PC-3 (cell line): Measurements from ENCODE around the gene MCM9. TPM values are rescaled to one million over a fixed set of nuclear protein-coding genes. Genes with fewer than 3 reads are reported as not detected.

Source experiments
- ATAC-seq: fragments of 200-7000 bp; cut with Tn5 transposase; 2 replicates; pipeline ENCODE4 v1.9.1; 2020; ENCODE audit warnings: mild to moderate bottlenecking, moderate library complexity
- BruUV-seq: library from RNA; stranded (reverse); fragments of 400-500 nt; replicated peaks from 2 replicates; lab custom pipeline; 2021; lab: Mats Ljungman, UMichigan
- CTCF ChIA-PET: fragments of 300-600 bp; sonication (Branson Sonifier 250); formaldehyde crosslinking; loops from one replicate; lab custom pipeline; 2022; ENCODE audit warnings: antibody characterized with exemption; lab: Charles Lee
- POLR2A ChIA-PET: fragments of 300-600 bp; sonication (Branson Sonifier 250); formaldehyde crosslinking; loops from one replicate; lab custom pipeline; 2022; ENCODE audit warnings: antibody characterized with exemption; ENCODE audit not compliant: unreplicated experiment; lab: Charles Lee
- DNase-seq: peaks from one replicate; pipeline ENCODE4 v3.0.0-alpha.2; 2015
- H2AFZ ChIP-seq: fragments of 300-600 bp; sonication (generic); 2 replicates; pipeline ENCODE4 v1.6.0; 2016; ENCODE audit warnings: antibody characterized with exemption, low read length
- H3F3A ChIP-seq: fragments of 300-600 bp; sonication (generic); one replicate; pipeline ENCODE4 v1.6.0; 2017; ENCODE audit warnings: antibody characterized with exemption, low read length, control low read depth, mild to moderate bottlenecking; ENCODE audit not compliant: unreplicated experiment
- H3K27ac ChIP-seq: fragments of 300-600 bp; sonication (generic); 2 replicates; pipeline ENCODE4 v1.5.1; 2016; ENCODE audit warnings: mild to moderate bottlenecking, low read length
- H3K27me3 ChIP-seq: fragments of 300-600 bp; sonication (generic); 2 replicates; pipeline ENCODE4 v1.6.1; 2016; ENCODE audit warnings: low read length, mixed read lengths
- H3K36me3 ChIP-seq: fragments of 300-600 bp; sonication (generic); 2 replicates; pipeline ENCODE4 v1.6.1; 2016; ENCODE audit warnings: low read depth, mixed run types, low read length, mixed read lengths
- H3K4me1 ChIP-seq: fragments of 300-600 bp; sonication (generic); 2 replicates; pipeline ENCODE4 v1.5.1; 2016; ENCODE audit warnings: low read length; ENCODE audit not compliant: insufficient read depth
- H3K4me2 ChIP-seq: fragments of 300-600 bp; sonication (generic); 2 replicates; pipeline ENCODE4 v1.6.0; 2016; ENCODE audit warnings: low read length
- H3K4me3 ChIP-seq: fragments of 300-600 bp; sonication (generic); 2 replicates; pipeline ENCODE4 v1.5.1; 2016; ENCODE audit warnings: mild to moderate bottlenecking, low read length, mixed read lengths
- H3K79me2 ChIP-seq: fragments of 300-600 bp; sonication (generic); 2 replicates; pipeline ENCODE4 v1.6.1; 2017; ENCODE audit warnings: low read length, mixed read lengths
- H3K9ac ChIP-seq: fragments of 300-600 bp; sonication (generic); 2 replicates; pipeline ENCODE4 v1.6.0; 2016; ENCODE audit warnings: mild to moderate bottlenecking, low read length
- H3K9me2 ChIP-seq: fragments of 300-600 bp; sonication (generic); replicated peaks from 2 replicates; pipeline ENCODE4 v1.6.1; 2016; ENCODE audit warnings: mixed run types, low read length, mixed read lengths
- H3K9me3 ChIP-seq: fragments of 300-600 bp; sonication (generic); 2 replicates; pipeline ENCODE4 v1.6.1; 2016; ENCODE audit warnings: low read length, mixed read lengths
- H4K20me1 ChIP-seq: fragments of 300-600 bp; sonication (generic); 2 replicates; pipeline ENCODE4 v1.6.1; 2016; ENCODE audit warnings: low read length, mixed read lengths
- EZH2 ChIP-seq: fragments of 300-600 bp; sonication (generic); IDR thresholded peaks from one replicate; pipeline ENCODE4 v1.6.1; 2017; ENCODE audit warnings: antibody characterized with exemption, mild to moderate bottlenecking, low read length; ENCODE audit not compliant: unreplicated experiment
- EZH2phosphoT487 ChIP-seq: fragments of 300-600 bp; sonication (generic); IDR thresholded peaks from 2 replicates; pipeline ENCODE4 v1.6.1; 2018; ENCODE audit warnings: mild to moderate bottlenecking, antibody characterized with exemption, low read length, borderline replicate concordance
- intact Hi-C: fragments of 100-400 bp; cut with micrococcal nuclease; formaldehyde crosslinking; loops from 2 replicates; pipeline ENCODE4 v1.9.0; 2023
- total RNA-seq: library from RNA; depleted of rRNA; stranded (reverse); fragments of >200 nt; gene quantifications from 2 replicates; pipeline ENCODE4 v1.2.3, GENCODE V29; 2014
- TF ChIP-seq, protein P1 (sequence below): fragments of 300-600 bp; sonication (generic); conservative IDR thresholded peaks from 2 replicates; pipeline ENCODE4 v1.5.1; 2017; ENCODE audit warnings: antibody characterized with exemption, low read depth, mild to moderate bottlenecking, low read length

Gene MCM9
- total RNA-seq, 1 experiment from 2014 or later, result 5.8 TPM

DNA sequence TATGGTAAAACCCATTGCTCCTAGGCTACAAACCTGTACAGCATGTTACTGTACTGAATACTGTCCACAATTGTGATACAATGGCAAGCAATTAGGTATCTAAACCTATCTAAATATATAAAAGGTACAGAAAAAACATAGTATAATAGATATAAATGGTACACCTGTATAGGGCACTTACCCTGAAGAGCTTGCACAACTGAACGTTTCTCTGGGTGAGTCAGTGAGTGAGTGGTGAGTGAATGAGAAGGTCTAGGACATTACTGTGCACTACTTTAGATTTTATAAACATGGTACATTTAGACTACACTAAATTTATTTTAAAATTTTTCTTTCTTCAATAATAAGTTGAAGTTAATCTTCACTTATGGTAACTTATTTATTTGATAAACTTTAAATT is 163.7 kb downstream of the MCM9 start:
- no peaks in the 10 kb centered on the region for H4K20me1 ChIP-seq
- no peak overlapping the region for H3K27ac ChIP-seq
- POLR2A ChIA-PET, result no interaction called here
- no peaks in the 10 kb centered on the region for H3K36me3 ChIP-seq
- BruUV-seq, result no TSS peak
- no peaks in the 10 kb centered on the region for H3F3A ChIP-seq
- H2AFZ ChIP-seq, result no peak overlapping the region
- no peaks in the 10 kb centered on the region for H3K27me3 ChIP-seq
- H3K9me2 ChIP-seq, result no peaks in the 10 kb centered on the region
- no peak overlapping the region for H3K9ac ChIP-seq
- DNase-seq, result peak; percentile 36
- H3K79me2 ChIP-seq, result no peaks in the 10 kb centered on the region
- peaks cover 25% of the 10 kb centered on the region for H3K4me1 ChIP-seq
- H3K9me3 ChIP-seq, result no peaks in the 10 kb centered on the region
- intact Hi-C loops, result no loop called here
- CTCF ChIA-PET, result no interaction called here
- no peak overlapping the region for H3K4me2 ChIP-seq
- peak; percentile 63 for ATAC-seq
- H3K4me3 ChIP-seq, result no peak overlapping the region
- TF ChIP-seq EZH2phosphoT487 (no peak), EZH2 (no peak)
- TF ChIP-seq, protein P1, sequence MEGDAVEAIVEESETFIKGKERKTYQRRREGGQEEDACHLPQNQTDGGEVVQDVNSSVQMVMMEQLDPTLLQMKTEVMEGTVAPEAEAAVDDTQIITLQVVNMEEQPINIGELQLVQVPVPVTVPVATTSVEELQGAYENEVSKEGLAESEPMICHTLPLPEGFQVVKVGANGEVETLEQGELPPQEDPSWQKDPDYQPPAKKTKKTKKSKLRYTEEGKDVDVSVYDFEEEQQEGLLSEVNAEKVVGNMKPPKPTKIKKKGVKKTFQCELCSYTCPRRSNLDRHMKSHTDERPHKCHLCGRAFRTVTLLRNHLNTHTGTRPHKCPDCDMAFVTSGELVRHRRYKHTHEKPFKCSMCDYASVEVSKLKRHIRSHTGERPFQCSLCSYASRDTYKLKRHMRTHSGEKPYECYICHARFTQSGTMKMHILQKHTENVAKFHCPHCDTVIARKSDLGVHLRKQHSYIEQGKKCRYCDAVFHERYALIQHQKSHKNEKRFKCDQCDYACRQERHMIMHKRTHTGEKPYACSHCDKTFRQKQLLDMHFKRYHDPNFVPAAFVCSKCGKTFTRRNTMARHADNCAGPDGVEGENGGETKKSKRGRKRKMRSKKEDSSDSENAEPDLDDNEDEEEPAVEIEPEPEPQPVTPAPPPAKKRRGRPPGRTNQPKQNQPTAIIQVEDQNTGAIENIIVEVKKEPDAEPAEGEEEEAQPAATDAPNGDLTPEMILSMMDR, result no peak

DNA sequence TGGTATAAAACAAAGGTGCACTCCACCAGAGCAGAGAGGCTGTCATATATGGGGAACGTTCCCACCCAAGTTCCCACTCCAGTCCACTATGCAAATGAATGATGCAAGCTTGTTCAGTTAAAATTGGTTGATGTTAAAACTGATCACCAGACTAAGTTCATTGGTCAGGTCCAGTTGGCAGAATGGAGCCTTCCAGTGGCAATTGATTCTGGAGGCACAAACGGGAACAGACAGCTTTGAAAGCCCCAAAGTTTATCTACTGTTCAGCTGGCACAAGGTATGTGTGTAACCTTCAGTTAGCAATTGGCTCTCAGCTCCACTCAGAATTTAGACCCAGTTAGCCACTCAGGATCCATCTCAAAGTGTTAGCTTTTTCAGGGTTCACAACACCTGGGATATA is 164.1 kb downstream of the MCM9 start:
- H2AFZ ChIP-seq, result no peak overlapping the region
- DNase-seq (no peak), ATAC-seq (no peak)
- H3K9me3 ChIP-seq, result no peaks in the 10 kb centered on the region
- no peaks in the 10 kb centered on the region for H3F3A ChIP-seq
- CTCF ChIA-PET, result no interaction called here
- H3K9ac ChIP-seq, result no peak overlapping the region
- peaks cover 25% of the 10 kb centered on the region for H3K4me1 ChIP-seq
- POLR2A ChIA-PET, result no interaction called here
- H3K4me2 ChIP-seq, result peak overlapping the region; percentile 51
- no peak for TF ChIP-seq EZH2phosphoT487
- no peak for TF ChIP-seq EZH2
- TF ChIP-seq, protein P1, result no peak
- no peaks in the 10 kb centered on the region for H3K36me3 ChIP-seq
- no peaks in the 10 kb centered on the region for H3K9me2 ChIP-seq
- H3K79me2 ChIP-seq, result no peaks in the 10 kb centered on the region
- H3K27ac ChIP-seq, result no peak overlapping the region
- intact Hi-C loops, result no loop called here
- BruUV-seq, result no TSS peak
- no peak overlapping the region for H3K4me3 ChIP-seq
- H3K27me3 ChIP-seq, result no peaks in the 10 kb centered on the region
- H4K20me1 ChIP-seq, result no peaks in the 10 kb centered on the region

DNA sequence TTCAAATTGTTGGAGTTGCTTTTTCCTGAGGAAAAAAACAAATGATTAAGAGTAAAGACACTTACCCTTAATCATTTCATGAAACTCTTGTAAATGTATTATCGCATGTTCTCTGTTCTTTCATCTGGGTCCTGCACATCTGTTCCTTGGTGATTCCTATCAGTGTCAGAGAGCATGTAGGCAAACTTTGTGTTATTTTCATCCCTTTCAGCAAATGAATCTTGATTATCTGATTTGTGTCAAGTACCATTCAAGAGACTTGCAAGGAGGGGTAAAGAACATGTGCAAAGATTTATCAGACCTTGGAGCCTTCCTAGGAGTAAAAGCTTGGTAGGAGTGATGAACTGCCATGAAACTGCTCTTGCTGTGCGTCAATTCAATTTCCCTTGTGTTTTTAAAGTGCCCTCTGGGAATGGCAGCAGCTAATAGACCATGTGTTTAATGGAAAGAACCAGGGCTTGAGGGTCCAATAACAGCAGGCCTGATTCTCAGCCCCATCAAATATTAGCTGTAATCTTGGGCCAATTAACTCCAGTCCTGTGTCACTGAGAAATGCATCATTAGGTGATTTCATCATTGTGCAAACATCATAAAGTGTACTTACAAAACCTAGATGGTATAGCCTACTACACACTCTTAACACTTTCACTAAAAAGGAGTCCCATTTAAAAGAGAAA is 164.7 kb downstream of the MCM9 start:
- peak; percentile 78 for ATAC-seq
- H3K4me1 ChIP-seq, result peaks cover 25% of the 10 kb centered on the region
- intact Hi-C loops, result no loop called here
- POLR2A ChIA-PET, result no interaction called here
- DNase-seq, result peak; percentile 36
- H3K4me2 ChIP-seq, result peak overlapping the region; percentile 51
- H3K36me3 ChIP-seq, result no peaks in the 10 kb centered on the region
- H3K4me3 ChIP-seq, result no peak overlapping the region
- peak overlapping the region; percentile 49 for H3K27ac ChIP-seq
- H4K20me1 ChIP-seq, result no peaks in the 10 kb centered on the region
- H3K9ac ChIP-seq, result no peak overlapping the region
- H3F3A ChIP-seq, result no peaks in the 10 kb centered on the region
- no peak for TF ChIP-seq EZH2
- TF ChIP-seq EZH2phosphoT487, result no peak
- TF ChIP-seq, protein P1, result no peak
- no peaks in the 10 kb centered on the region for H3K9me2 ChIP-seq
- BruUV-seq, result no TSS peak
- CTCF ChIA-PET, result no interaction called here
- no peaks in the 10 kb centered on the region for H3K9me3 ChIP-seq
- H3K27me3 ChIP-seq, result no peaks in the 10 kb centered on the region
- H2AFZ ChIP-seq, result no peak overlapping the region
- H3K79me2 ChIP-seq, result no peaks in the 10 kb centered on the region
